Neural progenitor cell (in vitro differentiated cells): ENCODE measurements around the gene SPRED3.

Experiments
- CTCF ChIP-seq: fragments of 200-600 bp; sonication (generic); IDR thresholded peaks from 2 replicates; pipeline ENCODE4 v1.5.1; 2017; ENCODE audit warnings: antibody characterized with exemption, mild to moderate bottlenecking
- EZH2 ChIP-seq: fragments of 200-600 bp; sonication (generic); IDR thresholded peaks from 2 replicates; pipeline ENCODE4 v1.6.1; 2017; ENCODE audit warnings: antibody characterized with exemption, mild to moderate bottlenecking, moderate library complexity
- EZH2phosphoT487 ChIP-seq: fragments of 200-600 bp; sonication (generic); IDR thresholded peaks from 2 replicates; pipeline ENCODE4 v1.6.1; 2017; ENCODE audit warnings: antibody characterized with exemption

- TF ChIP-seq CTCF (no peak), EZH2phosphoT487 (no peak), EZH2 (no peak)
These were observed 55.5 kb downstream of the SPRED3 start for GRCh38 chr19:38444026-38444425.
